VCaP (cell line): ENCODE data around the gene IMPG2.
A peak's percentile ranks its signal among the peaks of the same experiment; 100 is the strongest.

ENCODE experiments used
- H3K27ac ChIP-seq: fragments of 450-650 bp; 2 replicates; pipeline ENCODE4 v1.5.1; 2017
- CTCF ChIP-seq: fragments of 450-650 bp; conservative IDR thresholded peaks from 2 replicates; pipeline ENCODE4 v1.5.1; 2017; ENCODE audit warnings: mild to moderate bottlenecking, moderate library complexity

The IMPG2 gene

GRCh38 chr3:101200461-101200860 lies 119.9 kb downstream of the IMPG2 start:
- H3K27ac ChIP-seq: no peak overlapping the region
- TF ChIP-seq CTCF: no peak

GRCh38 chr3:101195951-101196713 lies 124.2 kb downstream of the IMPG2 start:
- TF ChIP-seq CTCF: peak; percentile 82
- H3K27ac ChIP-seq: no peak overlapping the region

GRCh38 chr3:101194392-101194791 lies 126.0 kb downstream of the IMPG2 start:
- TF ChIP-seq CTCF: no peak
- H3K27ac ChIP-seq: no peak overlapping the region

GRCh38 chr3:101193957-101194356 lies 126.4 kb downstream of the IMPG2 start:
- no peak for TF ChIP-seq CTCF
- H3K27ac ChIP-seq: no peak overlapping the region

- TF ChIP-seq CTCF: no peak
Measured at GRCh38 chr3:101189796-101190195, 130.6 kb downstream of the IMPG2 start.

GRCh38 chr3:101189176-101189575 lies 131.2 kb downstream of the IMPG2 start:
- TF ChIP-seq CTCF: no peak
- H3K27ac ChIP-seq: no peak overlapping the region

More at GRCh38 chr3:101189796-101190195, 130.6 kb downstream of the IMPG2 start:
- no peak overlapping the region for H3K27ac ChIP-seq

GRCh38 chr3:101185341-101185740 lies 135.0 kb downstream of the IMPG2 start:
- no peak for TF ChIP-seq CTCF
- H3K27ac ChIP-seq: no peak overlapping the region
